Skeletal muscle satellite cell (primary cell): ENCODE data around the gene BEAN1.

Experiments
- H3K27me3 ChIP-seq: 2 replicates; pipeline ENCODE4 v1.7.0; 2013; ENCODE audit warnings: low read length; ENCODE audit not compliant: control insufficient read depth, insufficient read depth
- H3K36me3 ChIP-seq: 2 replicates; pipeline ENCODE4 v1.7.0; 2013; ENCODE audit warnings: mild to moderate bottlenecking, control low read depth, low read length; ENCODE audit not compliant: insufficient read depth
- H3K4me1 ChIP-seq: 2 replicates; pipeline ENCODE4 v1.7.0; 2013; ENCODE audit warnings: low read length; ENCODE audit not compliant: control insufficient read depth, insufficient read depth
- H3K4me2 ChIP-seq: 2 replicates; pipeline ENCODE4 v1.7.0; 2013; ENCODE audit warnings: mild to moderate bottlenecking, low read length
- H3K4me3 ChIP-seq: 2 replicates; pipeline ENCODE4 v1.7.0; 2013; ENCODE audit warnings: low read length
- H3K9ac ChIP-seq: 2 replicates; pipeline ENCODE4 v1.7.0; 2013; ENCODE audit warnings: mild to moderate bottlenecking, low read depth, low read length, moderate library complexity
- H3K9me3 ChIP-seq: replicated peaks from 2 replicates; pipeline ENCODE4 v1.7.0; 2013; ENCODE audit warnings: mild to moderate bottlenecking, control low read depth, low read length

BEAN1 gene

GRCh38 chr16:66516808-66517585 lies 89.9 kb downstream of the BEAN1 start:
- no peaks in the 10 kb centered on the region for H3K27me3 ChIP-seq
- no peaks in the 10 kb centered on the region for H3K36me3 ChIP-seq
- H3K4me1 ChIP-seq, result peaks cover 55% of the 10 kb centered on the region
- peak overlapping the region; percentile 77 for H3K9ac ChIP-seq
- H3K4me3 ChIP-seq, result peak overlapping the region; percentile 54
- no peaks in the 10 kb centered on the region for H3K9me3 ChIP-seq
- peak overlapping the region; percentile 77 for H3K4me2 ChIP-seq

GRCh38 chr16:66517586-66518263 lies 90.6 kb downstream of the BEAN1 start:
- Histone ChIP-seq H3K4me1 (peaks cover 53% of the 10 kb centered on the region), H3K36me3 (no peaks in the 10 kb centered on the region), H3K27me3 (no peaks in the 10 kb centered on the region), H3K4me2 (peak overlapping the region; percentile 77), H3K9me3 (no peaks in the 10 kb centered on the region), H3K4me3 (peak overlapping the region; percentile 54), H3K9ac (peak overlapping the region; percentile 77)

GRCh38 chr16:66519482-66520373 lies 92.6 kb downstream of the BEAN1 start:
- H3K9ac ChIP-seq, result no peak overlapping the region
- no peak overlapping the region for H3K4me2 ChIP-seq
- peaks cover under 1% of the 10 kb centered on the region for H3K36me3 ChIP-seq
- no peaks in the 10 kb centered on the region for H3K9me3 ChIP-seq
- H3K27me3 ChIP-seq, result no peaks in the 10 kb centered on the region
- no peak overlapping the region for H3K4me3 ChIP-seq
- H3K4me1 ChIP-seq, result peaks cover 42% of the 10 kb centered on the region

- no peaks in the 10 kb centered on the region for H3K27me3 ChIP-seq
- no peaks in the 10 kb centered on the region for H3K9me3 ChIP-seq
- peaks cover 4% of the 10 kb centered on the region for H3K36me3 ChIP-seq
- H3K9ac ChIP-seq, result no peak overlapping the region
- H3K4me3 ChIP-seq, result no peak overlapping the region
- no peak overlapping the region for H3K4me2 ChIP-seq
- H3K4me1 ChIP-seq, result peaks cover 38% of the 10 kb centered on the region
Measured at GRCh38 chr16:66520406-66521170, 93.5 kb downstream of the BEAN1 start.

GRCh38 chr16:66521252-66521713 lies 94.2 kb downstream of the BEAN1 start:
- Histone ChIP-seq H3K27me3 (no peaks in the 10 kb centered on the region), H3K9ac (no peak overlapping the region), H3K36me3 (peaks cover 4% of the 10 kb centered on the region), H3K4me2 (no peak overlapping the region), H3K4me3 (no peak overlapping the region), H3K4me1 (peaks cover 31% of the 10 kb centered on the region), H3K9me3 (no peaks in the 10 kb centered on the region)

GRCh38 chr16:66521951-66522771 lies 95.1 kb downstream of the BEAN1 start:
- peaks cover 24% of the 10 kb centered on the region for H3K4me1 ChIP-seq
- no peak overlapping the region for H3K4me3 ChIP-seq
- no peaks in the 10 kb centered on the region for H3K9me3 ChIP-seq
- peaks cover 6% of the 10 kb centered on the region for H3K36me3 ChIP-seq
- H3K27me3 ChIP-seq, result no peaks in the 10 kb centered on the region
- peak overlapping the region; percentile 16 for H3K4me2 ChIP-seq
- H3K9ac ChIP-seq, result no peak overlapping the region

GRCh38 chr16:66522816-66523590 lies 95.9 kb downstream of the BEAN1 start:
- Histone ChIP-seq H3K27me3 (no peaks in the 10 kb centered on the region), H3K4me1 (peaks cover 16% of the 10 kb centered on the region), H3K4me2 (no peak overlapping the region), H3K9me3 (no peaks in the 10 kb centered on the region), H3K36me3 (peaks cover 8% of the 10 kb centered on the region), H3K4me3 (no peak overlapping the region), H3K9ac (no peak overlapping the region)

GRCh38 chr16:66523861-66524354 lies 96.8 kb downstream of the BEAN1 start:
- no peak overlapping the region for H3K9ac ChIP-seq
- peaks cover 15% of the 10 kb centered on the region for H3K36me3 ChIP-seq
- H3K27me3 ChIP-seq, result no peaks in the 10 kb centered on the region
- no peak overlapping the region for H3K4me2 ChIP-seq
- no peaks in the 10 kb centered on the region for H3K9me3 ChIP-seq
- no peak overlapping the region for H3K4me3 ChIP-seq
- peaks cover 16% of the 10 kb centered on the region for H3K4me1 ChIP-seq

- Histone ChIP-seq H3K9me3 (no peaks in the 10 kb centered on the region), H3K27me3 (no peaks in the 10 kb centered on the region), H3K9ac (no peak overlapping the region), H3K4me3 (no peak overlapping the region), H3K4me2 (no peak overlapping the region), H3K4me1 (peaks cover 16% of the 10 kb centered on the region), H3K36me3 (peaks cover 16% of the 10 kb centered on the region)
Measured at GRCh38 chr16:66524601-66525164, 97.6 kb downstream of the BEAN1 start.
